Retinal pigment epithelial cell (primary cell): ENCODE results near the gene ARGLU1.
A peak's percentile ranks its signal among the peaks of the same experiment; 100 is the strongest.
"Not testable (repeated sequence)": the region's sequence is repeated elsewhere in the genome, so short reads cannot be mapped to it uniquely, and the experiment has no call there.

Experiments used
- DNase-seq: peaks from one replicate; pipeline ENCODE4 v3.0.0-alpha.2; 2010; ENCODE audit warnings: low read depth
- H3K4me3 ChIP-seq: 2 replicates; pipeline ENCODE4 v1.5.1; 2011; ENCODE audit warnings: mild to moderate bottlenecking, low read length, control low read depth, moderate library complexity
- CTCF ChIP-seq: conservative IDR thresholded peaks from 2 replicates; pipeline ENCODE4 v1.5.1; 2011; ENCODE audit warnings: low read depth, low read length, control low read depth, inconsistent platforms

The ARGLU1 gene

GRCh38 chr13:106603546-106603945 is 35.6 kb upstream of the ARGLU1 start:
- no peak for TF ChIP-seq CTCF
- DNase-seq, result no peak
- no peak overlapping the region for H3K4me3 ChIP-seq

GRCh38 chr13:106602178-106602577 is 34.2 kb upstream of the ARGLU1 start:
- TF ChIP-seq CTCF, result no peak
- no peak for DNase-seq
- H3K4me3 ChIP-seq, result no peak overlapping the region

- DNase-seq, result no peak
- no peak for TF ChIP-seq CTCF
These were observed 33.6 kb upstream of the ARGLU1 start for GRCh38 chr13:106601489-106601888.

GRCh38 chr13:106600798-106601135 is 32.8 kb upstream of the ARGLU1 start:
- not testable (repeated sequence) for DNase-seq, H3K4me3 ChIP-seq

More at GRCh38 chr13:106601489-106601888, 33.6 kb upstream of the ARGLU1 start:
- H3K4me3 ChIP-seq, result no peak overlapping the region

- no peak overlapping the region for H3K4me3 ChIP-seq
- TF ChIP-seq CTCF, result no peak
- peak; percentile 68 for DNase-seq
These were observed 32.2 kb upstream of the ARGLU1 start for GRCh38 chr13:106599875-106600797.

GRCh38 chr13:106597749-106598395 is 29.9 kb upstream of the ARGLU1 start:
- DNase-seq, result no peak
- no peak overlapping the region for H3K4me3 ChIP-seq
- no peak for TF ChIP-seq CTCF

- DNase-seq, result no peak
- H3K4me3 ChIP-seq, result no peak overlapping the region
- TF ChIP-seq CTCF, result no peak
These were observed 29.2 kb upstream of the ARGLU1 start for GRCh38 chr13:106597186-106597585.
